Measurements from ENCODE around the gene GDI2.
"Not testable (repeated sequence)": the region's sequence is repeated elsewhere in the genome, so short reads cannot be mapped to it uniquely, and the experiment has no call there.

GDI2 gene

DNA sequence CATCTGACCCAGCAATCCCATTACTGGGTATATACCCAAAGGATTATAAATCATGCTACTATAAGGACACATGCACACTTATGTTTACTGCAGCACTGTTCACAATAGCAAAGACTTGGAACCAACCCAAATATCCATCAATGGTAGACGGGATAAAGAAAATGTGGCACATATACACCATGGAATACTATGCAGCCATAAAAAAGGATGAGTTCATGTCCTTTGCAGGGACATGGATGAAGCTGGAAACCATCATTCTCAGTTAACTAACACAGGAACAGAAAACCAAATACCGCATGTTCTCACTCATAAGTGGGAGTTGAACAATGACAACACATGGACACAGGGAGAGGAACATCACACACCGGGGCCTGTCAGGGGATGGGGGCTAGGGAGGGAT lies 35.5 kb downstream of the GDI2 start:
- not testable (repeated sequence) for DNase-seq

DNA sequence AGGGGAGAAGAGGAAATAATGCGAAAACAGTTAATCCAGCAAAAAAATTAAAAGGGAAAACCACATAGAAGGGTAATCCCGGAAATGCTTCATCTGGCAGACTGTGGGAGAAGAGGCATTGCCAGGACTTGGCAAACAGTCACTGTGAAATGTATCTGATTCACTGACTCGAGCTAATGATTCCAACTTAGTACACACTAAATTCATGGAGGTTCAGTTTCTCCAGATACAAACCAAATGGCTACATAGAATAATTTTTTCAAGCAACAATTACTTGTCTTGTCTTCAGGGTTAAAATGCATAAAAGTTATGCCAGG lies 36.4 kb downstream of the GDI2 start:
- DNase-seq, result no peak

DNA sequence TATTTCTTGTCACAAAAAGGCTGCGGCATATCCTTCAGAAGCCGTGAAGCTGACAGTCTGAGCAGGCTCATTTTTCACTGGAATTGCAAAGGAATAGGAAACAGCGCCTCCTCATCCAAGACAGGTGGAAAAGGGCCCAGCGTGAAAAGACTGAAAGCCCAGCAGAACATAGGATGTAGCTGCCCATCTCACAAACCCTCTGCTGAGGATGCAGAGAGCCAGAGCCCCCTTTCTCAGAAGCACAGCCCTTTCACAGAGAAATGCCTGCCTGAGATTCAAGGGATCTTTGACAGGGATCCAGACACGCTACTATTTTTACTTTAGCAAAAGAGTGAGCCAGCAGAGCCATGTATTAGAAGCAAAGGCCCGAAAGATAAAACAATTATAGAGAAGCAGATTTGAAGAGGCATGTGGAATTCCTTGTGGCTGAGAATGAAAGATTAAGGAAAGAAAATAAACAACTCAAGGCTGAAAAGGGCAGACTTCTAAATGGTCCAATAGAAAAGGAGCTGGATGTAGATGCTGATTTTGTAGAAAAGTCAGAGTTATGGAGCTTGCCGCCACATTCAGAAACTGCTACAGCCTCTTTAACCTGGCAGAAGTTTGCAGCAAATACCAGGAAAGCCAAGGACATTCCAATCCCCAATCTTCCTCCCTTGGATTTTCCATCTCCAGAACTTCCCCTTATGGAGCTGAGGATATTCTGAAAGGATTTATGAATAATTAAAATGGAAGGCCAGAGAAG lies 36.9 kb downstream of the GDI2 start:
- DNase-seq, result no peak

DNA sequence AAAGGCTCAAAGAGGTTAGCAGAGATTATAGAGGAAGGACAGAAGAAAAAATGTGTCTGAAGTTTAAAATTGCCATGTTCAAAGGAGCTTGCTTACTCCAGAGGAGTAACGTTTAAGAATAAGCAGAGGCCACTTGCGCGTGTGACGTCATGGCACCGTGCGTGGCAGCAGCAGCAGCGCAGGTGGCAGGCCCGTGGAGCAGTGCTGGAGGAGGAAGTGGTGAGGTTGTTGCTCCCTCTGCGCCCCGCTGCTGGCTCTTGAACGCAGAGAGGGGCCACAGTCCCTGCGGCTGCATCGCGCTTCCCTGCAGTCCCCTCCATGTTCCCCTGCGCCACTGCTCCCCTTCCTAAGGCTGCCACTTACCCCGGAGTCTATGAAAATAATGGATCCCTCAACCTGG lies 37.5 kb downstream of the GDI2 start:
- peak; percentile 70 to 78 for DNase-seq

GRCh38 chr10:5774987-5775620 lies 38.1 kb downstream of the GDI2 start:
- DNase-seq, result no peak

GRCh38 chr10:5766189-5766588 lies 47.0 kb downstream of the GDI2 start:
- no peak for DNase-seq

DNA sequence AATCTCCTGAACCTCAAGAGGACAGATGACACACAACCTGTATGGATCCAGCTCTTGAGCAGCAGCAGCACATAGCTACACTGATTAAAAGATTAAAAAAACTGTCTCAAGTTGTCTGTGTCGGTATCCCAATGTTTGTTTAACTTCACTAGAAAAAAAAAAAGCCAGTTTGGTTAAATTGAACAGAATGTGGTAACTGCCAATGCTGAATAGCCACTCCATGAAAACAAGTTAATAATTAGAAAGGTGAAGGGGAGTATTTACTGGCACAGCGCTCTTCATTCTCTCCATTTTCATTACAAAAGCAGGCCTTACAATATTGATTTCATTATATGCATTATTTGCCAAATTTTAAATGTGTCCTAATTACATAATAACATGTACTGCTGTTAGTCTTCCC lies 47.6 kb downstream of the GDI2 start:
- DNase-seq, result no peak

- no peak for DNase-seq
These were observed 48.6 kb downstream of the GDI2 start for GRCh38 chr10:5764422-5765297.

- no peak for DNase-seq
These were observed 50.7 kb downstream of the GDI2 start for GRCh38 chr10:5762531-5762930.

GRCh38 chr10:5761220-5761619 lies 52.0 kb downstream of the GDI2 start:
- no peak for DNase-seq

DNA sequence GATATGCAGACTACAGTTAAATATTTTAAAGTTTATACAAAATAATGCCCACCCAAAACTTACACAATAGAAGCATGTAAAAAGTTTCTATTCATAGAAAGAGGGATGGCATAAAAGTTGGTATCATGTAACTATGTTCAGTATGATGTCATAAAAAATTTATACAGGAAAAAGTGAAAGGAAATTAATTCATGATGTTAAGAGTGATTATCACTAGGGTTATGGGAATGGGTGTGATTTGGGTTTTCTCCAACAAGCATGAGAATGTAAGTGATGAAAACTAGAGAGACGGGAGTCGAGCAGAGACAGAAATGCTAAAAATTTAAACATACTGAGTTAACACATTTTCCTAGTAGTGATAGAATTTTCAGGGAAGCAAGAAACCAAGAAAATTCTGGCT lies 52.7 kb downstream of the GDI2 start:
- no peak for DNase-seq

DNA sequence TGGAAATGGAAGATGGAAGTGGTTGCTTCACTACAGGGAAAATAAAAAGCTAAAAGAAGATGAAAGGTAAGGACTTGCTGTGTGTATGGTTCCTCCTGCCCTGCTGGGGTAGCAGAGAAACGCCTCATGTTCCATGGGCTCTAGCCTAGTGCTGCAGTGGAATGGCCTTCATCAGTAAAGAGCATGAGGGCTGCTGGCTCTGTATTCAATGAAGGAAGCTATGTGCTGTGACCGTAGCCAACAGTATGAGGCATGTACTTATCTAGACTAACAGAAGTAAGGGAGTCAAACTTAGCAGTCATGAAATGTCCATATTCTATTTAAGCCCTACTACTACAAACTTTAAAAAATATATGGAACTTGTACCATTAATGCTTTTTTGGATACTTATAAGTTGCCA lies 54.3 kb downstream of the GDI2 start:
- no peak for DNase-seq

GRCh38 chr10:5757766-5758517 lies 55.3 kb downstream of the GDI2 start:
- no peak for DNase-seq

DNA sequence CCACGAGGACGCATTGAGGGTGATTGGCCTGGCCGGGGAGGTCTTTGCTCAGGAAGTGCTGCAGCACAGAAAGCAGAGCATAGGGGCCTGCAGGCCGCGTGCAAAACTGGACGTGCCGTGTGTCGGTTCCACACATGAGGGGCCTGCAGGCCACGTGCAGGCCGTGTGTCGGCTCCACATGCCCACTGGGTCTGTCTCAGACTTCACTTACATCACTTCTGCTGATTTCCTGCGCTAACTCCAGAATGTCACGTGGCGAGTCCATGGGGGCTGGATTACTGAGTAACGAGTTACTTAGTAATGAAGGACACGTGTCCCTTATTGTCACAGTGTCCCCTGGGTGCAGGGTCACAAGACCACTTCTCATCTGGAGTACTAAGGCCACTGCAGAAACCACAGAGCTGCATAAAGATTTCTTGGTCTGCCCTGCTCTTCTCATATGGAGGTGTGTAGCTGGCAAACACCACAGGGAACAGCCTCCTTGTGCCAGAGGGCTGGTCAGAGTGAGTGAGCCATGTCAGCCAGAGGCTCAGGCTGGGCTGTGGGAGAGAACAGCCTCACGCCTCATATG lies 60.8 kb downstream of the GDI2 start:
- DNase-seq, result no peak

DNA sequence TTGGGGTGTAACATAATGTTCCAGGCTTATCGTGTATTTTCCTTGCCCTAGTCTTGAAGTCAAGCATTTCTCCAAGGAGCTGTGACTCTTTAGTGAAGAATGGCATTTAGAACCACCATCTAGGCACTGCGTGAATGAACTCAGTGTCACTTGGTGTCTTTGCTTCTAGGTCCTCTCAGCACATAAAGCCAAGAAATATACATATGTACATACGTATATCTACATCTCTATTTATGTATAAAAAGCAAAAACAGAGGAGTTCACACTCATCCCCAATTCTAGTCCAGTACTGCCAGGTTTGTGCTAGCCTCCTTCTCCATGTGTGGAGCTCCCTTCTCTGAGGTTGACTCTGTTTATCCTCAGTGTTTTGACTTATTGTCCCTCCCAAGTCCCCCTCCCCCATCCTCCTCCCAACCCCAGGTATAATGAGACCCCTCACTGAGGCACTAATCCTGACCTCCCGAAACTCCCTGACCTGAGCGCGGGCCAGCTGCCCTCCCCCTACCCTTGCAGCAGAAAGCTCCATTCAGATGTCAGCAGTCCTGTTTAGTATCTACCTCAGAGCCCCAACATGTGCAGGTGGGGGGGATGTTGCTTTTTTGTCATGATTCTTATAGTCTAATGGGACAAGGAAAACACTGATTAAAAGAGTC lies 61.5 kb downstream of the GDI2 start:
- no peak for DNase-seq

- DNase-seq, result no peak
These were observed 64.8 kb downstream of the GDI2 start for GRCh38 chr10:5748394-5748803.

DNA sequence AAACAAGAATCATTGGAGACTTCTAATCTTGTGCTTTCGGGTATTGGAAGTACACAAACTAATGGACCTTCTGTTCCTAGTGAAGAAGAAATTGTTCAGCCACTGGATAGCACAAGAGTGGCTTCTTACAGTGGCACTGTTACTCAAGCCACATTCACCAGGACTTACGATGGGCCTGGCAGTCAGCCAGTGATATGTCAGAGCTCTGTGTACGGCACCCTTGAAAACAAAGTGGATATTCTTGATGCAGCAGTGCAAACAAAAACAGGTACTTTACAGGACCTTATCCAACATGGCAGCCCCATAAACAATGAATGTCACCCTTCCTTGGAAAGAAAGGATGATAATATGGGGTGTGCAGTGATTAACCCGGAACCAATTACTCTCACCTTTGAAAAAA lies 67.0 kb downstream of the GDI2 start:
- DNase-seq, result no peak

DNA sequence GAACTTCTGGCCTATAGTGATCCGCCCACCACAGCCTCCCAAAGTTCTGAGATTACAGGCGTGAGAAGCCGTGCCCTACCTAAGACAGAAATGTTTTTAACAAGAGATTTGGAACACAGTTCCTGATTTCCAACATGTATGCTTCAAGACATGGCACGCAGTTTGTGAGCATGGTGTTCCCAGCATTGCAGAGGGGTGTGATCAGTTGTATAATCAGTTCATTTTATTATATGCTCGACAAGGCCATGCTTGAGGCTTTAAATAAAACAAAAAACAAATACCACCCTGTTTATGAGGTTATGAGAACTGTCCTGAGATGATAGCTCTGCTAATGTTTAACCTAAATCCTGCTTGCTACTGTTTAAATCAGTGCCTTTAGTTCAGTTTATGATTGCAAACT lies 68.4 kb downstream of the GDI2 start:
- DNase-seq, result no peak

GRCh38 chr10:5743736-5744135 lies 69.5 kb downstream of the GDI2 start:
- no peak for DNase-seq

DNA sequence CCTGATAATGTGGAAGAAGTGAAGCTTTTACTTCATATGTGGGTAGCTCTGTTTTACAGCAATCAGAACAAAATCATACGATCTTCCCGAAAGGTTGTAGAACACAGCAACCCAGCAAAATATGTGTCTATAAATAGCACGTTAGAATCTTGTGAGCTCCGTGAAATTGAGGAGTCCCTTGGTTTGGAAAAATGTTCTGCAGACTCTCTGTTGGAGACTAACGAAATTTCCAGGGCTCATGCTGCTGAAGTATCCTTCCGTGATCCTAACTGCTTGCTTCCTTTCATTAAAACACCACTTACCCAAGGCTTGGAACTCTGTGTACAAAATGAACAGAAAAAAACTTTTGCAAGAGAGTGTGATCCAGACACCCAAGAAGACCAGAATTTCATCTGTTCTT lies 71.1 kb downstream of the GDI2 start:
- no peak for DNase-seq

GRCh38 chr10:5741276-5741675 lies 72.0 kb downstream of the GDI2 start:
- DNase-seq, result no peak

DNA sequence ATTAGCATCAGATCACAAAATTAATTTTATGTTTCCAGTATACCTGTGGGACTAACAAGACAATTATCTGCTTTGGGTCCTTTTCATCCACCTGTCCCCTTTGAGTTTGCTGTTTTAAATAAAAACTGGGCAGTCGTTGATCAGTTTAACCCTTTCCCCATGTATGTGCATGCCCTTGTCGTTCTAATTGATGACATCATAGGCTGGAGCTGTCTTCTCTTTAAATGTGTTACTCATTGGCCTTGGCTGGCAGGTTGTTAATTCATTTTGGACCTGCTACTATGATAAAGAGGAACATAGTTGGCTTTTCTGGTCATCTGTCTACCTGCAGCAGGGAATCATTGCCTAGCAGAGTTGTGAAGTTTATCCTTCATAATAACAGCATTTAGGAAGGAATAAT lies 74.8 kb downstream of the GDI2 start:
- DNase-seq, result no peak

Data from stimulated activated CD4-positive, alpha-beta T cell treated with anti-CD3 and anti-CD28 coated beads, Interleukin-2, amount 100 ng/mL, for 24 hours (primary cell).